Measurements from ENCODE around the gene SBNO1. TPM values are rescaled to one million over a fixed set of nuclear protein-coding genes. Genes with fewer than 3 reads are reported as not detected.
A peak's percentile ranks its signal among the peaks of the same experiment; 100 is the strongest.
"Not testable (repeated sequence)": the region's sequence is repeated elsewhere in the genome, so short reads cannot be mapped to it uniquely, and the experiment has no call there.

Gene SBNO1
- total RNA-seq, 4 donors from 2014 or later: 18.2 to 26.6 (median 25.8) TPM

DNA sequence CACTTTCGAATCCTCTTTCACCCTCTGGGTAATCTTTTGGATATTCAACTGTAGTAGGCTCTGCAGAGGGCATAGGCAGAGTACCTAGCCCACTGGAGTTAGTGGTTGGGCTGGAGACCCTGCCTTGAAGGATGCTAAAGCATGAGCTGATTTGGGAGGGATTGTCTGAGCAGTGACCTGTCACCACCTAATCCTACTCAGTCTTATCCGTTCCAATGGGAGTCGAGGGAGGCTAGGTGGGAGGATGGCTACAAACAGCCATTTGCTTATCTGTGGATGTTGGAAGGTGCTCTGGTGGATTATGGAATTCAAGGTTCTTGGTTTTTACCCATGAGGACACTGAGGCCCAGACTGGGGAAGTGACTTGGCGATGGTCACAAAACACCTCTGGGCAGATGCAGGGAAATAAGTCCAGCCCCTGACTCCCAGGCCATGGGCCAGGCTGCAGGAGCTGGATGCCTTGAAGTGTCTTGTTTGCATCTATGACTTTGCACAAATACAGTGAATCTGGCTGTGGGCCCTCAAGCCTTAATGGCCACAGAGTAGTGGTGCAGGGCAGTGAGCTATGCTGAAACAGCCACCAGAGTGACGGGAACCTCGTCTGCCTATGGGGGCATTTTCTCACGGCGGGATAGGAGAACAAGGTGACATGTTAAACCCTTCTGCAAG, 23.0 kb upstream of the SBNO1 start:
- Histone ChIP-seq H3K4me3 (peak overlapping the region; percentile 73), H3K27ac (peak overlapping the region; percentile 86), H3K4me1 (peaks cover 59% of the 10 kb centered on the region), H3K27me3 (no peaks in the 10 kb centered on the region), H3K9me3 (no peaks in the 10 kb centered on the region), H3K36me3 (peaks cover 7% of the 10 kb centered on the region)
- TF ChIP-seq EP300 (IDR thresholded peaks at IDR 0.05) (no peak), POLR2A (IDR thresholded peaks at IDR 0.05) (no peak), POLR2AphosphoS5 (IDR thresholded peaks at IDR 0.05) (no peak)
- TF ChIP-seq, protein P1, sequence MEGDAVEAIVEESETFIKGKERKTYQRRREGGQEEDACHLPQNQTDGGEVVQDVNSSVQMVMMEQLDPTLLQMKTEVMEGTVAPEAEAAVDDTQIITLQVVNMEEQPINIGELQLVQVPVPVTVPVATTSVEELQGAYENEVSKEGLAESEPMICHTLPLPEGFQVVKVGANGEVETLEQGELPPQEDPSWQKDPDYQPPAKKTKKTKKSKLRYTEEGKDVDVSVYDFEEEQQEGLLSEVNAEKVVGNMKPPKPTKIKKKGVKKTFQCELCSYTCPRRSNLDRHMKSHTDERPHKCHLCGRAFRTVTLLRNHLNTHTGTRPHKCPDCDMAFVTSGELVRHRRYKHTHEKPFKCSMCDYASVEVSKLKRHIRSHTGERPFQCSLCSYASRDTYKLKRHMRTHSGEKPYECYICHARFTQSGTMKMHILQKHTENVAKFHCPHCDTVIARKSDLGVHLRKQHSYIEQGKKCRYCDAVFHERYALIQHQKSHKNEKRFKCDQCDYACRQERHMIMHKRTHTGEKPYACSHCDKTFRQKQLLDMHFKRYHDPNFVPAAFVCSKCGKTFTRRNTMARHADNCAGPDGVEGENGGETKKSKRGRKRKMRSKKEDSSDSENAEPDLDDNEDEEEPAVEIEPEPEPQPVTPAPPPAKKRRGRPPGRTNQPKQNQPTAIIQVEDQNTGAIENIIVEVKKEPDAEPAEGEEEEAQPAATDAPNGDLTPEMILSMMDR (IDR thresholded peaks at IDR 0.05): no peak
- 67% methylated on average over 8 of the region's 8 CpGs for WGBS
- no peak for DNase-seq (ENCODE audit: low spot score in 2 of 2)

DNA sequence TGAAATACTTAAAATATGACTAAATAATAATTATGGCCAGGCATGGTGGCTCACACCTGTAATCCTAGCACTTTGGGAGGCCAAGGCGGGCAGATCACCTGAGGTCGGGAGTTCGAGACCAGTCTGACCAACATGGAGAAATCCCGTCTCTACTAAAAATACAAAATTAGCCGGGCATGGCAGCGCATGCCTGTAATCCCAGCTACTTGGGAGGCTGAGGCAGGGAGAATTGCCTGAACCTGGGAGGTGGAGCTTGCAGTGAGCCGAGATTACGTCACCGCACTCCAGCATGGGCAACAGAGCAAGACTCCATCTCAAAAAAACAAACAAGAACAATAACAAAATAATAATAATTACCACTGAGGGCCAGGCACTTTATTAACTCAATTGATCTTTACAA, 20.9 kb upstream of the SBNO1 start:
- not testable (repeated sequence) for H3K27me3 ChIP-seq; H3K36me3 ChIP-seq; H3K9me3 ChIP-seq; H3K4me3 ChIP-seq; DNase-seq (ENCODE audit: low spot score in 2 of 2); H3K27ac ChIP-seq
- 94% methylated on average over 9 of the region's 9 CpGs for WGBS
- peaks cover 38% of the 10 kb centered on the region for H3K4me1 ChIP-seq

DNA sequence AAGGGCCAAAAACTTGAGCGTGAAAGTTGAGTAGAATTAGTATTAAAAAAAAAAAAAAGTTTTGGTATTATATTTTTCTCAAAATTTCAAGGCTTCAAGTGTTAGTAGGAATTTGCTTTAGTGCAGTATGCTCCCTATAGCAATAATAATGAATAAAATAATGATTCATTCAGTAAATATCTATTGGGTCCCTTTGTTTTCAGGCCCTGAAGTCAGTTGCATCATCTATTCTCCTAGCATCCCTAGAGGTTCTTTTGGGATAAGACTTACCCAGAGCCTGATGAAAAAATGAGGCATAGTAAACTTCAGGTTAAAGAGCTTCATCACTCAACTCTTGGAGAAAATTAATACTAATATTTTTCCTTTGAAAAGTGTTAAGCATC, 20.3 kb upstream of the SBNO1 start:
- Histone ChIP-seq H3K9me3 (no peaks in the 10 kb centered on the region), H3K4me3 (peak overlapping the region; percentile 75), H3K27me3 (no peaks in the 10 kb centered on the region), H3K4me1 (peaks cover 33% of the 10 kb centered on the region), H3K27ac (no peak overlapping the region), H3K36me3 (no peaks in the 10 kb centered on the region)
- DNase-seq (ENCODE audit: low spot score in 2 of 2): no peak
- TF ChIP-seq POLR2A (IDR thresholded peaks at IDR 0.05): no peak
- no peak for TF ChIP-seq EP300 (IDR thresholded peaks at IDR 0.05)
- TF ChIP-seq, protein P1 (IDR thresholded peaks at IDR 0.05): no peak
- no peak for TF ChIP-seq POLR2AphosphoS5 (IDR thresholded peaks at IDR 0.05)
- WGBS: 10% methylated on average over 1 of the region's 1 CpG

DNA sequence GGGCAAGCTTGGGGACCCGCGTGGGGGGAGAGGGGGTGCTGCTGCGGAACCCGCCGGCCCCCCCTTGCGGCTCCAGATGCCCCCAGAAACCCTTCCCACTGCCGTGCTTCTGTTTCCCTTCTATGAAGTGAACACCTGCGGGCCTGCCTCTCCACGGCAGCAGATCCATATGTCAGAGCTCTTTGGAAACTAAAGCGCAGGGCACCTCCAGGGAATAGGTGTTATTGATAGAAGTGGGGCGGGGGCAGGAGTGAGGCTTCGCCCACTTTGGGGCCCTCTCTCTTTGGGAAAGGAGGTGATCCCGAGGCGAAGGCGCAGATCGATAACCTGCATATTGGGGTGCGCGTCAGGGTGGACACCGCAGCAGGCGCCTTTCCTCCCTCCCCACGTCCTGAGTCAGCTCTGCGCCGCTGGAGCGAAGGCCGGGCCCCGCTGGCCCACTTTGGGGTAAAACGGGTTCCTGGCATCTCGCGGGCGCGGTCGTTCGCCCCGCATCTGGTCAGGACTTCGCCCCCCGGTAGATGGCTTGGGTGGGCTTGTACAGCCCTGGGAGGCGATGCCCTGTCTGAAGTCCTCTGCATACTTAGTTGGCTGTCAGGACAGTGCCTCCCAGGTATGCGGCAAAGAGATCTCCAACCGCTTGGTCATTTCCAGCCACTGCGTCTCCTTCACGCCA, 19.8 kb upstream of the SBNO1 start:
- H3K27ac ChIP-seq: peak overlapping the region; percentile 38
- H3K4me3 ChIP-seq: peak overlapping the region; percentile 75
- no peak for TF ChIP-seq POLR2A (IDR thresholded peaks at IDR 0.05)
- TF ChIP-seq POLR2AphosphoS5 (IDR thresholded peaks at IDR 0.05): no peak
- TF ChIP-seq, protein P1 (IDR thresholded peaks at IDR 0.05): no peak
- TF ChIP-seq EP300 (IDR thresholded peaks at IDR 0.05): no peak
- no peak for DNase-seq (ENCODE audit: low spot score in 2 of 2)
- 3% methylated on average over 18 of the region's 41 CpGs for WGBS
- no peaks in the 10 kb centered on the region for H3K9me3 ChIP-seq
- H3K27me3 ChIP-seq: no peaks in the 10 kb centered on the region
- peaks cover 29% of the 10 kb centered on the region for H3K4me1 ChIP-seq
- H3K36me3 ChIP-seq: no peaks in the 10 kb centered on the region

DNA sequence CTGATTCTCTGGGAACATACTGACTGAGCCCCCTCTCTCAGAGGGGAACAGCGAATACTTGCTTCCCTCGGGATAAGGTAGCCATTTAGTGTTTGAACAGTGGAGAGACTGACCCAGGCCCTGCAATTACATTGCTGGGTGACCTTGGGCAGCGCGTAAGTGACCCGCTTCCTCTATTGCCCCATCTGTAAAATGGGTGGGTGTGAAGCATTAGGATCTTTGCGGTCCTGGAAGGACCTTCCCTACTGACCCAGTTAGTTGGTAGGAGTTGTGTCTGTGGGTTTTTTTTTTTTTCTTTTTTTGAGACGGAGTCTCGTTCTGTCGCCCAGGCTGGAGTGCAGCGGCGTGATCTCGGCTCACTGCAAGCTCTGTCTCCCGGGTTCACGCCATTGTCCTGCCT, 18.0 kb upstream of the SBNO1 start:
- no peaks in the 10 kb centered on the region for H3K36me3 ChIP-seq
- H3K27me3 ChIP-seq: no peaks in the 10 kb centered on the region
- no peak for DNase-seq (ENCODE audit: low spot score in 2 of 2)
- H3K4me3 ChIP-seq: no peak overlapping the region
- no peaks in the 10 kb centered on the region for H3K9me3 ChIP-seq
- 90% methylated on average over 14 of the region's 14 CpGs for WGBS
- H3K27ac ChIP-seq: no peak overlapping the region
- no peak for TF ChIP-seq POLR2AphosphoS5 (IDR thresholded peaks at IDR 0.05)
- TF ChIP-seq, protein P1 (IDR thresholded peaks at IDR 0.05): no peak
- no peak for TF ChIP-seq EP300 (IDR thresholded peaks at IDR 0.05)
- TF ChIP-seq POLR2A (IDR thresholded peaks at IDR 0.05): no peak
- peaks cover 21% of the 10 kb centered on the region for H3K4me1 ChIP-seq
